HL-60 (cell line): ENCODE results near the gene FMN1.

Experiments used
- CTCF ChIP-seq: IDR thresholded peaks from one replicate; pipeline ENCODE4 v1.5.1; 2011; ENCODE audit warnings: low read length, control low read depth, inconsistent platforms; ENCODE audit not compliant: insufficient read depth
- GABPA ChIP-seq: IDR thresholded peaks from 2 replicates; pipeline ENCODE4 v1.6.1; 2012; ENCODE audit warnings: low read depth

GRCh38 chr15:32766101-32766500, 428.4 kb downstream of the FMN1 start:
- TF ChIP-seq CTCF (no peak), GABPA (no peak)
